ENCODE data around the gene FEZF2. TPM values are rescaled to one million over a fixed set of nuclear protein-coding genes. Genes with fewer than 3 reads are reported as not detected.

FEZF2 gene
- total RNA-seq, 1 donor from 2014 or later = 7.6 TPM

GRCh38 chr3:62367763-62368195, 5.6 kb downstream of the FEZF2 start:
- peak; percentile 52 for DNase-seq (ENCODE audit: low spot score)
- Histone ChIP-seq H4K20me1 (ENCODE audit: low read depth) (peaks cover 81% of the 10 kb centered on the region), H3K9ac (no peak overlapping the region), H3K9me3 (ENCODE audit: low read depth) (no peaks in the 10 kb centered on the region), H3K27ac (no peak overlapping the region), H3K4me1 (peaks cover 66% of the 10 kb centered on the region), H3K4me3 (peak overlapping the region; percentile 24), H2AFZ (replicated peaks) (no peak overlapping the region), H3K36me3 (no peaks in the 10 kb centered on the region), H3K4me2 (peak overlapping the region; percentile 68), H3F3A (ENCODE audit: low read depth) (peaks cover 78% of the 10 kb centered on the region), H3K27me3 (peaks cover 96% of the 10 kb centered on the region), H3K79me2 (ENCODE audit: low read depth) (no peaks in the 10 kb centered on the region)
- H3K4me1 Mint-ChIP-seq = peaks cover 56% of the 10 kb centered on the region
- H3K4me3 Mint-ChIP-seq = peak overlapping the region; percentile 80
- peaks cover 4% of the 10 kb centered on the region for H3K9me3 Mint-ChIP-seq
- H3K27me3 Mint-ChIP-seq (ENCODE audit: insufficient read depth, low read depth) = peaks cover 78% of the 10 kb centered on the region
- peaks cover 11% of the 10 kb centered on the region for H3K36me3 Mint-ChIP-seq
- TF ChIP-seq CTCF (IDR thresholded peaks at IDR 0.05) (no peak), EZH2 (IDR thresholded peaks at IDR 0.05) (no peak), EZH2phosphoT487 (IDR thresholded peaks at IDR 0.05) (no peak)
- no peak overlapping the region for H3K27ac Mint-ChIP-seq

DNA sequence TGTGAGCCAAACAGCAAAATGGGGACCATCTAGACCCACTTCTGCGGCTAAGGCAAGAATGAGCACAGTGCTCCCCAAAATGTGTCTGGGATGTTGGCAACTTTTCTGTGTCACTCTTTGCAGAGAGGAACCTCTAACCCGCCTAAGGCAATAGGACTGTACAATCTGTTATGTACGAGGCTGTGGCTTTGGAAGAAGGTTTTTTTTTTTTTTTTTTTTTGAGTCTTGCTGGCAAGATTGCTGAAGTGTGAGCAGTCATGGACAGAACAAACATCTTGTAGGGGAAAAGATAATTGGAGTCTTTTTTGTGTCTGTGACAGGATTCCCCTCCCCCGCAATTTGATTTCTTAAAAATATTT, 7.2 kb downstream of the FEZF2 start:
- Histone ChIP-seq H3K4me1 (peaks cover 59% of the 10 kb centered on the region), H3K79me2 (ENCODE audit: low read depth) (no peaks in the 10 kb centered on the region), H3K9ac (no peak overlapping the region), H3K9me3 (ENCODE audit: low read depth) (no peaks in the 10 kb centered on the region), H2AFZ (replicated peaks) (no peak overlapping the region), H3F3A (ENCODE audit: low read depth) (peaks cover 66% of the 10 kb centered on the region), H3K27ac (no peak overlapping the region), H3K4me2 (peak overlapping the region; percentile 68), H4K20me1 (ENCODE audit: low read depth) (peaks cover 66% of the 10 kb centered on the region), H3K36me3 (no peaks in the 10 kb centered on the region), H3K27me3 (peaks cover 96% of the 10 kb centered on the region), H3K4me3 (peak overlapping the region; percentile 15)
- no peak for TF ChIP-seq EZH2 (IDR thresholded peaks at IDR 0.05)
- TF ChIP-seq EZH2phosphoT487 (IDR thresholded peaks at IDR 0.05) = no peak
- no peak for TF ChIP-seq CTCF (IDR thresholded peaks at IDR 0.05)
- Mint-ChIP-seq H3K27ac (no peak overlapping the region), H3K4me1 (peaks cover 51% of the 10 kb centered on the region), H3K36me3 (peaks cover 9% of the 10 kb centered on the region), H3K27me3 (ENCODE audit: insufficient read depth, low read depth) (peaks cover 68% of the 10 kb centered on the region), H3K4me3 (no peak overlapping the region), H3K9me3 (peaks cover 4% of the 10 kb centered on the region)
- DNase-seq (ENCODE audit: low spot score) = no peak

DNA sequence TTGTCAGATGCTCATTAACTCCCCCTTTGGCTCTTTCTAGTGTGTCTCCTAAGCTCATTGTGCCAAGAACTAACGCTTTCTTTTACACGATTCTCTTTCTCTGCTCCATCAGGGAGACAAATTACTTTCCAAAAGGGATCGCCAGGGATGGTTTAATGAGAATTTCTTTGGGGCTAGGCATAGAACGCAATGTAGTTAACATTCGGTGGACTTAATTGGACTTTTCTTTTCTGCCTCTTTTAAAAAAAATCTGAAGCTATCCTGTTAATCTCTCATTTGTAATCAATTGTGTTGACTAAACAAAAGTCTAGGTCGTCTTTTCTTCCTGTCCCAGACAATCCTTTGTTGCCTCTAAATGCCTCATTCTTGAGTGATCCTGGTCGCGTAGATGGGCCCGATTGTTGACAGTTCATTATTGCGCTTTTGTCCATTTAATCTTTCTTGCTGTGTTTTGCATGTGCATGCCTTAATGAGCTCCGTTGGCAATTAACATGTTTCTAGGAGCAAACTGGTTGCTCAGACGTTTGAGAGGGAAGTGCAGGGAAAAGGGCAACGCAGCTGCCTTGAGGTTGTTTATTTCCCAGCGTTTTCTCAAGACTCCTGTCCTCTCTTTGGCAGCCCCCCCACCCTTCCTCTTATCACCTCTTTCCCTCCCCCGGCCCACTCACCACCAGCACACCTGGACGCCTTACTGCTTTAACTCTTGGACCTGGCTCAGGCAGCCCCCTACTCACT, 7.8 kb downstream of the FEZF2 start:
- Histone ChIP-seq H3K9ac (no peak overlapping the region), H3K4me2 (peak overlapping the region; percentile 68), H3K27me3 (peaks cover 96% of the 10 kb centered on the region), H3K4me1 (peaks cover 53% of the 10 kb centered on the region), H4K20me1 (ENCODE audit: low read depth) (peaks cover 61% of the 10 kb centered on the region), H3K4me3 (peak overlapping the region; percentile 15), H3K36me3 (no peaks in the 10 kb centered on the region), H3K79me2 (ENCODE audit: low read depth) (no peaks in the 10 kb centered on the region), H2AFZ (replicated peaks) (no peak overlapping the region), H3K27ac (peak overlapping the region; percentile 41), H3K9me3 (ENCODE audit: low read depth) (no peaks in the 10 kb centered on the region), H3F3A (ENCODE audit: low read depth) (peaks cover 60% of the 10 kb centered on the region)
- Mint-ChIP-seq H3K4me1 (peaks cover 45% of the 10 kb centered on the region), H3K36me3 (peaks cover 4% of the 10 kb centered on the region), H3K9me3 (no peaks in the 10 kb centered on the region), H3K27me3 (ENCODE audit: insufficient read depth, low read depth) (peaks cover 63% of the 10 kb centered on the region), H3K4me3 (no peak overlapping the region), H3K27ac (no peak overlapping the region)
- peak; percentile 94 for DNase-seq (ENCODE audit: low spot score)
- TF ChIP-seq CTCF (IDR thresholded peaks at IDR 0.05) (no peak), EZH2phosphoT487 (IDR thresholded peaks at IDR 0.05) (peak; percentile 100), EZH2 (IDR thresholded peaks at IDR 0.05) (no peak)
